Measurements from ENCODE around the gene GLI3.

GRCh38 chr7:41921453-41921981 is 315.5 kb downstream of the GLI3 start:
- TF ChIP-seq CTCF (IDR thresholded peaks at IDR 0.05; ENCODE audit: insufficient read depth, low read depth, low read length) (no peak), EZH2 (IDR thresholded peaks at IDR 0.05; ENCODE audit: insufficient read depth, low read length) (no peak)
